Measurements from ENCODE around the gene GDPD4.

The GDPD4 gene

GRCh38 chr11:77187776-77188632, 113.5 kb downstream of the GDPD4 start:
- TF ChIP-seq, protein P1, sequence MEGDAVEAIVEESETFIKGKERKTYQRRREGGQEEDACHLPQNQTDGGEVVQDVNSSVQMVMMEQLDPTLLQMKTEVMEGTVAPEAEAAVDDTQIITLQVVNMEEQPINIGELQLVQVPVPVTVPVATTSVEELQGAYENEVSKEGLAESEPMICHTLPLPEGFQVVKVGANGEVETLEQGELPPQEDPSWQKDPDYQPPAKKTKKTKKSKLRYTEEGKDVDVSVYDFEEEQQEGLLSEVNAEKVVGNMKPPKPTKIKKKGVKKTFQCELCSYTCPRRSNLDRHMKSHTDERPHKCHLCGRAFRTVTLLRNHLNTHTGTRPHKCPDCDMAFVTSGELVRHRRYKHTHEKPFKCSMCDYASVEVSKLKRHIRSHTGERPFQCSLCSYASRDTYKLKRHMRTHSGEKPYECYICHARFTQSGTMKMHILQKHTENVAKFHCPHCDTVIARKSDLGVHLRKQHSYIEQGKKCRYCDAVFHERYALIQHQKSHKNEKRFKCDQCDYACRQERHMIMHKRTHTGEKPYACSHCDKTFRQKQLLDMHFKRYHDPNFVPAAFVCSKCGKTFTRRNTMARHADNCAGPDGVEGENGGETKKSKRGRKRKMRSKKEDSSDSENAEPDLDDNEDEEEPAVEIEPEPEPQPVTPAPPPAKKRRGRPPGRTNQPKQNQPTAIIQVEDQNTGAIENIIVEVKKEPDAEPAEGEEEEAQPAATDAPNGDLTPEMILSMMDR (IDR thresholded peaks at IDR 0.05; ENCODE audit: control extremely low read depth, extremely low read depth, low read depth, missing control alignments), result peak; percentile 92
- CTCF ChIA-PET, result interaction anchor here (0.7 to 5.6 kb wide), 20 partner anchors 9 to 432 kb away, joined by 3 to 58 read pairs (median 3); partner anchors contain the start of genes AQP11 and MYO7A
- peak; percentile 84 for DNase-seq (ENCODE audit: extremely low spot score)
- POLR2A ChIA-PET, result no interaction called here

GRCh38 chr11:77187111-77187750, 114.3 kb downstream of the GDPD4 start:
- TF ChIP-seq, protein P1 (IDR thresholded peaks at IDR 0.05; ENCODE audit: control extremely low read depth, extremely low read depth, low read depth, missing control alignments), result no peak
- DNase-seq (ENCODE audit: extremely low spot score), result no peak
- POLR2A ChIA-PET, result no interaction called here
- CTCF ChIA-PET, result interaction anchor here (0.8 to 5.6 kb wide), 18 partner anchors 11 to 433 kb away, joined by 3 to 58 read pairs (median 4); partner anchors contain the start of genes AQP11 and MYO7A

DNA sequence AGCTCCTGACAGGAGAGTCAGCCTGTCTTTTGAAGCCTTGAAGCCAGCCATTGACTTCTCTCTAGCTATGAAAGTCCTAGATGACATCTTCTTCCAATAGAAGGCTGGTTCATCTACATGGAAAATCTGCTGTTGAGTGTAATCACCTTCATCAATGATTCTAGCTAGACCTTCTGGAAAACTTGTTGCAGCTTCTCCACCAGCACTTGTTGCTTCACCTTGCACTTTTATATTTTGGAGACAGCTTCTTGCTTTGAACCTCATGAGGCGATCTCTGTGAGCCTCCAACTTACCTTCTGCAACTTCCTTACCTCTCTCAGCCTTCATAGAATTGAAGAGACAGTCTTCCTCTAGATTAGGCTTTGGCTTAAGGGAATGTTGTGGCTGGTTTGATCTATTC, 115.2 kb downstream of the GDPD4 start:
- TF ChIP-seq, protein P1 (IDR thresholded peaks at IDR 0.05; ENCODE audit: control extremely low read depth, extremely low read depth, low read depth, missing control alignments), result no peak
- CTCF ChIA-PET, result interaction anchor here (1.0 to 5.6 kb wide), 9 partner anchors 8 to 363 kb away, joined by 3 to 58 read pairs (median 4); partner anchors contain the start of gene MYO7A
- no peak for DNase-seq (ENCODE audit: extremely low spot score)
- POLR2A ChIA-PET, result no interaction called here

GRCh38 chr11:77184136-77184860, 117.2 kb downstream of the GDPD4 start:
- CTCF ChIA-PET, result no interaction called here
- TF ChIP-seq, protein P1 (IDR thresholded peaks at IDR 0.05; ENCODE audit: control extremely low read depth, extremely low read depth, low read depth, missing control alignments), result no peak
- POLR2A ChIA-PET, result no interaction called here
- no peak for DNase-seq (ENCODE audit: extremely low spot score)

GRCh38 chr11:77183431-77183984, 118.0 kb downstream of the GDPD4 start:
- CTCF ChIA-PET, result interaction anchor here (1.1 to 1.7 kb wide), 2 partner anchors 56 to 359 kb away, joined by 3 to 5 read pairs; partner anchors contain the start of gene MYO7A
- DNase-seq (ENCODE audit: extremely low spot score), result no peak
- TF ChIP-seq, protein P1 (IDR thresholded peaks at IDR 0.05; ENCODE audit: control extremely low read depth, extremely low read depth, low read depth, missing control alignments), result no peak
- POLR2A ChIA-PET, result no interaction called here

All from GM10248 (cell line).